ENCODE data around the gene RAB44.

DNA sequence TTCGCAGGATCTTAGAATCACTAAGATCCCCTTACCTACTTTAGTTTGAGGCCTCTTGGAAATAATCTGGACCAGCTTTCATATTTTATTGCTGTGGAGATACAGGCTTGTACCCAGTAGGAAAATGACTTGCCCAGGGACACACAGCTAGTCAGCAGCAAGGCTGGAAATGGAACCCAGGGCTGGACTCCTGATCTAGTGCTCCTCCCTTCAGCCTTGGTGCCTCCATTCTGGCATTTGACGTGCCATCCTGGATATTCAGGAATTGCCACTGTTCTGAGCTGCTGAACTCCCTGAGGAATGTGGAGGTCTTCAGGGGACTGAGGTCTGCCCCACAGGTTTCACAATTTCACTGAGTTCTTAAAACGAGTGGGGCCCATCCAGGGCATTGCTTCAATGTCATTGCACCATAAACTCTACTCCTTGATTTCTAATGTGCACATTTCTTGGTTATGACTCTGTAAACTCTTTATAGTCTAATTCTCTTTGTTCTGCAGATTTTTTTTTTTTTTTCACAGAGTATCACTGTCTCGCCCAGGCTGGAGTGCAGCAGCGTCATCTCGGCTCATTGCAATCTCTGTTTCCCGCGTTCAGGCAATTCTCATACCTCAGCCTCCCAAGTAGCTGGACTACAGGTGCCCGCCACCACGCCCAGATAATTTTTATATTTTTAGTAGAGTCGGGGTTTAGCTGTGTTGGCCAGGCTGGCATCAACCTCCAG lies 45.8 kb upstream of the RAB44 start:
- TF ChIP-seq, protein P1, sequence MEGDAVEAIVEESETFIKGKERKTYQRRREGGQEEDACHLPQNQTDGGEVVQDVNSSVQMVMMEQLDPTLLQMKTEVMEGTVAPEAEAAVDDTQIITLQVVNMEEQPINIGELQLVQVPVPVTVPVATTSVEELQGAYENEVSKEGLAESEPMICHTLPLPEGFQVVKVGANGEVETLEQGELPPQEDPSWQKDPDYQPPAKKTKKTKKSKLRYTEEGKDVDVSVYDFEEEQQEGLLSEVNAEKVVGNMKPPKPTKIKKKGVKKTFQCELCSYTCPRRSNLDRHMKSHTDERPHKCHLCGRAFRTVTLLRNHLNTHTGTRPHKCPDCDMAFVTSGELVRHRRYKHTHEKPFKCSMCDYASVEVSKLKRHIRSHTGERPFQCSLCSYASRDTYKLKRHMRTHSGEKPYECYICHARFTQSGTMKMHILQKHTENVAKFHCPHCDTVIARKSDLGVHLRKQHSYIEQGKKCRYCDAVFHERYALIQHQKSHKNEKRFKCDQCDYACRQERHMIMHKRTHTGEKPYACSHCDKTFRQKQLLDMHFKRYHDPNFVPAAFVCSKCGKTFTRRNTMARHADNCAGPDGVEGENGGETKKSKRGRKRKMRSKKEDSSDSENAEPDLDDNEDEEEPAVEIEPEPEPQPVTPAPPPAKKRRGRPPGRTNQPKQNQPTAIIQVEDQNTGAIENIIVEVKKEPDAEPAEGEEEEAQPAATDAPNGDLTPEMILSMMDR (IDR thresholded peaks at IDR 0.05), result no peak
- no peak for TF ChIP-seq POLR2AphosphoS5 (IDR thresholded peaks at IDR 0.05; ENCODE audit: low read depth, low read length)
